GM19035 (cell line): ENCODE data around the gene ADD2.
"Not testable (repeated sequence)": the region's sequence is repeated elsewhere in the genome, so short reads cannot be mapped to it uniquely, and the experiment has no call there.

Experiments
- ATAC-seq: cut with Tn5 transposase; IDR thresholded peaks from one replicate; pipeline ENCODE4 v1.9.1; 2021; ENCODE audit not compliant: unreplicated experiment

ADD2 gene

GRCh38 chr2:70753902-70754301, 14.1 kb downstream of the ADD2 start:
- ATAC-seq = no peak

GRCh38 chr2:70753031-70753430, 15.0 kb downstream of the ADD2 start:
- ATAC-seq = no peak

GRCh38 chr2:70752396-70752795, 15.6 kb downstream of the ADD2 start:
- ATAC-seq = no peak

GRCh38 chr2:70751881-70752280, 16.1 kb downstream of the ADD2 start:
- ATAC-seq = no peak

- ATAC-seq = no peak
These were observed 17.7 kb downstream of the ADD2 start for GRCh38 chr2:70750320-70750719.

GRCh38 chr2:70748002-70748784, 19.8 kb downstream of the ADD2 start:
- ATAC-seq = no peak

GRCh38 chr2:70747284-70747683, 20.7 kb downstream of the ADD2 start:
- no peak for ATAC-seq

GRCh38 chr2:70746094-70746974, 21.7 kb downstream of the ADD2 start:
- no peak for ATAC-seq

GRCh38 chr2:70745276-70745825, 22.6 kb downstream of the ADD2 start:
- ATAC-seq = no peak

GRCh38 chr2:70744397-70744796, 23.6 kb downstream of the ADD2 start:
- no peak for ATAC-seq

GRCh38 chr2:70743677-70744076, 24.3 kb downstream of the ADD2 start:
- no peak for ATAC-seq

GRCh38 chr2:70743068-70743467, 24.9 kb downstream of the ADD2 start:
- ATAC-seq = no peak

- ATAC-seq = not testable (repeated sequence)
These were observed 28.5 kb downstream of the ADD2 start for GRCh38 chr2:70739492-70739891.

GRCh38 chr2:70738159-70738558, 29.8 kb downstream of the ADD2 start:
- no peak for ATAC-seq

GRCh38 chr2:70735071-70735470, 32.9 kb downstream of the ADD2 start:
- no peak for ATAC-seq

GRCh38 chr2:70733646-70734180, 34.3 kb downstream of the ADD2 start:
- no peak for ATAC-seq

- ATAC-seq = no peak
These were observed 35.0 kb downstream of the ADD2 start for GRCh38 chr2:70732766-70733645.

GRCh38 chr2:70730730-70731129, 37.3 kb downstream of the ADD2 start:
- no peak for ATAC-seq

GRCh38 chr2:70729647-70730046, 38.4 kb downstream of the ADD2 start:
- ATAC-seq = no peak

- ATAC-seq = no peak
These were observed 39.9 kb downstream of the ADD2 start for GRCh38 chr2:70728128-70728527.
